Mesodermal cell (in vitro differentiated cells): ENCODE data around the gene FGG.

Source experiments
- H3K27ac ChIP-seq: 2 replicates; pipeline ENCODE4 v1.7.0; 2013; ENCODE audit warnings: mild to moderate bottlenecking, low read depth, low read length, moderate library complexity; ENCODE audit not compliant: severe bottlenecking
- H3K36me3 ChIP-seq: 2 replicates; pipeline ENCODE4 v1.7.1; 2013; ENCODE audit warnings: mild to moderate bottlenecking, low read length, moderate library complexity; ENCODE audit not compliant: control insufficient read depth, insufficient read depth
- H3K4me1 ChIP-seq: one replicate; pipeline ENCODE4 v1.7.1; 2013; ENCODE audit warnings: mild to moderate bottlenecking, low read length; ENCODE audit not compliant: insufficient read depth, control insufficient read depth, poor library complexity, severe bottlenecking
- H3K4me3 ChIP-seq: 2 replicates; pipeline ENCODE4 v1.7.0; 2013; ENCODE audit warnings: low read length, control low read depth, mild to moderate bottlenecking; ENCODE audit not compliant: insufficient read depth, poor library complexity, severe bottlenecking; ENCODE audit errors: extremely low read depth
- H3K9me3 ChIP-seq: 2 replicates; pipeline ENCODE4 v1.7.1; 2013; ENCODE audit warnings: mild to moderate bottlenecking, low read length, moderate library complexity; ENCODE audit not compliant: control insufficient read depth
- WGBS, 2 experiments: methylation state at CpG; one replicate each; pipeline ENCODE4 v1.1.5; 2013; ENCODE audit warnings: missing lambda C conversion rate in 2 of 2; ENCODE audit not compliant: insufficient coverage in 2 of 2; 5-methylcytosine and 5-hydroxymethylcytosine counted together

The FGG gene

DNA sequence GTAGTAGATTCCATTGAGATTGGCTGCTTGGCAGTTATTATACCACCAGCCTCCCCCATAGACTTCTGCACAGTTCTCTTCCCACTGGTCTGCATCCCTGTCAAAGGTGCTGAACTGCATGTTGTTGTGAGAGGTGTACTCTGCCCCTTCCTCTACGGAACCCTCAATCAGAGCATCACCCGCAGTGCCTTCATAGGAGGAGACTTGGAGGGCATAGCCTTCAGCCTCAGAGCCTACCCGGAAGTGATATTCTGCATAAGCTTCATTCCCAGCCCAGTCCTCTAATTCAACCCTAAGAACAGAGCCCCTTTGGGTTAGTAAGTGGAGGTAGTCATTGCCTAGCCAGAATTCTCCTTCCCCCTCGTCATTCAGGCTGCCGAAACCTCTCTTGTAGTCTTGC lies 28.2 kb downstream of the FGG start:
- H3K4me1 ChIP-seq = no peaks in the 10 kb centered on the region
- 85 to 100% methylated on average over 1 to 4 of the region's 5 CpGs for WGBS, 2 experiments
- no peaks in the 10 kb centered on the region for H3K36me3 ChIP-seq
- H3K27ac ChIP-seq = no peak overlapping the region
- H3K4me3 ChIP-seq = no peak overlapping the region
- no peaks in the 10 kb centered on the region for H3K9me3 ChIP-seq

- H3K27ac ChIP-seq = no peak overlapping the region
- no peaks in the 10 kb centered on the region for H3K9me3 ChIP-seq
Observed at GRCh38 chr4:154583677-154584076, 28.8 kb downstream of the FGG start.

GRCh38 chr4:154583230-154583629 lies 29.2 kb downstream of the FGG start:
- H3K9me3 ChIP-seq = no peaks in the 10 kb centered on the region
- H3K4me3 ChIP-seq = no peak overlapping the region
- H3K4me1 ChIP-seq = no peaks in the 10 kb centered on the region
- no peaks in the 10 kb centered on the region for H3K36me3 ChIP-seq
- WGBS, 2 experiments = no CpG with 5 or more reads among the region's 3 CpGs
- no peak overlapping the region for H3K27ac ChIP-seq

More at GRCh38 chr4:154583677-154584076, 28.8 kb downstream of the FGG start:
- no peak overlapping the region for H3K4me3 ChIP-seq
- H3K4me1 ChIP-seq = no peaks in the 10 kb centered on the region
- H3K36me3 ChIP-seq = no peaks in the 10 kb centered on the region

GRCh38 chr4:154582723-154583122 lies 29.7 kb downstream of the FGG start:
- Histone ChIP-seq H3K27ac (no peak overlapping the region), H3K4me1 (no peaks in the 10 kb centered on the region), H3K4me3 (no peak overlapping the region), H3K36me3 (no peaks in the 10 kb centered on the region), H3K9me3 (no peaks in the 10 kb centered on the region)
- 40 to 100% methylated on average over 1 of the region's 2 CpGs for WGBS, 2 experiments

- Histone ChIP-seq H3K4me3 (no peak overlapping the region), H3K9me3 (no peaks in the 10 kb centered on the region), H3K27ac (no peak overlapping the region), H3K4me1 (no peaks in the 10 kb centered on the region), H3K36me3 (no peaks in the 10 kb centered on the region)
Observed at GRCh38 chr4:154579927-154580326, 32.5 kb downstream of the FGG start.

DNA sequence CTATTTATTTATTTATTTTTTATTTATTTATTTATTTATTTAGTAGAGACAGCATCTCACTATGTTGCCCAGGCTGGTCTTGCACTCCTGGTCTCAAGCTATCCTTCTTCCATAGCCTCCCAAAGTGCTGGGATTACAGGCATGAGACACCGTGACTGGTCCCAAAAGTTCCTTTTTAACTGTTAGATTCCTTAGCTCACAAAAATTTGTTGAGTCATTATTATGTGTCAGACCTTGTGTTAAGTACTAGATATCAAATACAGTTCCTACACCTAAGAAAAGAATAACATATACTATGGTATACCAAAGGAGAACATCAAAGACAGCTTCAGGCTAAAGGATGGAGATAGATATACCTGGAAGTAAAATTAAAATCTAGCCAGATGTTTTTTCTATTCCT lies 33.5 kb downstream of the FGG start:
- Histone ChIP-seq H3K27ac (no peak overlapping the region), H3K4me3 (no peak overlapping the region)

DNA sequence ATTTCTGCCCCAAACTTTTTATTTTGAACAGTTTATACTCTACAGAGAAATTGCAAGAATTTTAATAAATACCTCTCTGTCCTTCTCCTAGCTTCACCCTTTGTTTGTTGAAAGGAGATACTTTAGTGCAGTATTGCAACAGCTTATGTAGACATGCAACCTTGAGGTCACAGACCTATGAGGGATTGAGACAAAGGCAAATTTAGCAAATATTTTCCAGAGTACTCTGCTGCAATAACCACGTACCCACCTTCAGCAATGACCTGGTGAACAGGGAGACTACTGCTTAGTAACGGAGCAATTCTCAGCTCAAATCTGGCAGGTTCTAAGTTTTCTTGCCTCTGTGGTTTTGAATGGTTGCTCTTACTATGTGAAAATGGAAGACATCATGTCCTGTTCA lies 35.1 kb downstream of the FGG start:
- Histone ChIP-seq H3K27ac (no peak overlapping the region), H3K4me1 (no peaks in the 10 kb centered on the region), H3K36me3 (no peaks in the 10 kb centered on the region), H3K9me3 (no peaks in the 10 kb centered on the region), H3K4me3 (no peak overlapping the region)
- WGBS, 2 experiments = 79 to 82% methylated on average over 2 of the region's 2 CpGs

More for the DNA sequence above, 33.5 kb downstream of the FGG start:
- no peaks in the 10 kb centered on the region for H3K4me1 ChIP-seq
- no peaks in the 10 kb centered on the region for H3K9me3 ChIP-seq
- H3K36me3 ChIP-seq = no peaks in the 10 kb centered on the region
- WGBS, 2 experiments = no CpG with 5 or more reads among the region's 1 CpG

- H3K27ac ChIP-seq = no peak overlapping the region
- no peaks in the 10 kb centered on the region for H3K36me3 ChIP-seq
- 67% methylated on average over 2 of the region's 3 CpGs; no CpG with 5 or more reads in 1 of the 2 experiments for WGBS, 2 experiments
Observed at GRCh38 chr4:154574311-154574710, 38.1 kb downstream of the FGG start.

GRCh38 chr4:154573190-154573870 lies 39.1 kb downstream of the FGG start:
- Histone ChIP-seq H3K4me1 (no peaks in the 10 kb centered on the region), H3K27ac (no peak overlapping the region), H3K36me3 (no peaks in the 10 kb centered on the region), H3K4me3 (no peak overlapping the region), H3K9me3 (no peaks in the 10 kb centered on the region)
- WGBS, 2 experiments = 100% methylated on average over 1 of the region's 5 CpGs

More at GRCh38 chr4:154574311-154574710, 38.1 kb downstream of the FGG start:
- Histone ChIP-seq H3K4me1 (no peaks in the 10 kb centered on the region), H3K9me3 (no peaks in the 10 kb centered on the region), H3K4me3 (no peak overlapping the region)

GRCh38 chr4:154569584-154569983 lies 42.9 kb downstream of the FGG start:
- no peak overlapping the region for H3K27ac ChIP-seq
- H3K4me3 ChIP-seq = no peak overlapping the region
- 95 to 98% methylated on average over 4 of the region's 5 CpGs for WGBS, 2 experiments
- H3K36me3 ChIP-seq = no peaks in the 10 kb centered on the region
- H3K9me3 ChIP-seq = no peaks in the 10 kb centered on the region
- no peaks in the 10 kb centered on the region for H3K4me1 ChIP-seq

- WGBS, 2 experiments = 89 to 91% methylated on average over 2 of the region's 3 CpGs
- Histone ChIP-seq H3K9me3 (no peaks in the 10 kb centered on the region), H3K4me3 (no peak overlapping the region)
Observed at GRCh38 chr4:154569028-154569427, 43.4 kb downstream of the FGG start.

More at GRCh38 chr4:154569028-154569427, 43.4 kb downstream of the FGG start:
- Histone ChIP-seq H3K4me1 (no peaks in the 10 kb centered on the region), H3K36me3 (no peaks in the 10 kb centered on the region), H3K27ac (no peak overlapping the region)
